Smooth muscle cell (in vitro differentiated cells): ENCODE results near the gene CSTPP1. TPM values are rescaled to one million over a fixed set of nuclear protein-coding genes. Genes with fewer than 3 reads are reported as not detected.

Experiments
- DNase-seq: peaks from one replicate; lab custom pipeline; 2025; ENCODE audit not compliant: unreplicated experiment; lab: John Stamatoyannopoulos, UW
- H2AFZ ChIP-seq: fragments of 200-600 bp; sonication (generic); 2 replicates; pipeline ENCODE4 v1.6.0; 2016; ENCODE audit warnings: antibody characterized with exemption, low read depth, mild to moderate bottlenecking
- H3F3A ChIP-seq: fragments of 200-600 bp; sonication (generic); 2 replicates; pipeline ENCODE4 v1.6.0; 2017; ENCODE audit warnings: antibody characterized with exemption, low read depth
- H3K27ac ChIP-seq: fragments of 200-600 bp; sonication (generic); 2 replicates; pipeline ENCODE4 v1.5.1; 2016; ENCODE audit warnings: low read depth, mild to moderate bottlenecking
- H3K27me3 ChIP-seq: fragments of 200-600 bp; sonication (generic); 2 replicates; pipeline ENCODE4 v1.6.1; 2016; ENCODE audit warnings: low read depth, mild to moderate bottlenecking
- H3K36me3 ChIP-seq: fragments of 200-600 bp; sonication (generic); 2 replicates; pipeline ENCODE4 v1.5.1; 2016; ENCODE audit warnings: low read depth
- H3K4me1 ChIP-seq: fragments of 200-600 bp; sonication (generic); 2 replicates; pipeline ENCODE4 v1.5.1; 2016; ENCODE audit warnings: low read depth
- H3K4me2 ChIP-seq: fragments of 200-600 bp; sonication (generic); 2 replicates; pipeline ENCODE4 v1.6.0; 2016; ENCODE audit warnings: mild to moderate bottlenecking
- H3K4me3 ChIP-seq: fragments of 200-600 bp; sonication (generic); 2 replicates; pipeline ENCODE4 v1.5.1; 2016; ENCODE audit warnings: mild to moderate bottlenecking
- H3K79me2 ChIP-seq: fragments of 200-600 bp; sonication (generic); 2 replicates; pipeline ENCODE4 v1.6.0; 2016; ENCODE audit warnings: low read depth, mild to moderate bottlenecking
- H3K9ac ChIP-seq: fragments of 200-600 bp; sonication (generic); 2 replicates; pipeline ENCODE4 v1.6.0; 2016; ENCODE audit warnings: low read depth
- H3K9me3 ChIP-seq: fragments of 200-600 bp; sonication (generic); replicated peaks from 2 replicates; pipeline ENCODE4 v1.5.1; 2016; ENCODE audit warnings: low read depth
- H4K20me1 ChIP-seq: fragments of 200-600 bp; sonication (generic); 2 replicates; pipeline ENCODE4 v1.6.0; 2016; ENCODE audit warnings: low read depth
- WGBS: methylation state at CpG from one replicate; pipeline ENCODE4 v1.1.7; 2016; ENCODE audit warnings: low lambda C conversion rate; 5-methylcytosine and 5-hydroxymethylcytosine counted together
- polyA plus RNA-seq: library from polyadenylated mRNA; unstranded; fragments of >200 nt; fragmentation: Nextera tagmentation; extraction: Ambion mirVana; gene quantifications from 2 replicates; pipeline ENCODE4 v1.2.1, GENCODE V29; 2016
- total RNA-seq: library from RNA; depleted of rRNA; stranded (reverse); fragments of >200 nt; gene quantifications from 2 replicates; pipeline ENCODE4 v1.2.3, GENCODE V29; 2014
- TF ChIP-seq, protein P1 (sequence below): fragments of 200-600 bp; sonication (generic); IDR thresholded peaks from 2 replicates; pipeline ENCODE4 v1.5.1; 2017; ENCODE audit warnings: borderline replicate concordance, mild to moderate bottlenecking, antibody characterized with exemption; ENCODE audit not compliant: insufficient read depth, poor library complexity, severe bottlenecking

Gene CSTPP1
- total and polyA plus RNA-seq, 2 experiments from 2014 or later = 37.4 to 44.8 TPM

DNA sequence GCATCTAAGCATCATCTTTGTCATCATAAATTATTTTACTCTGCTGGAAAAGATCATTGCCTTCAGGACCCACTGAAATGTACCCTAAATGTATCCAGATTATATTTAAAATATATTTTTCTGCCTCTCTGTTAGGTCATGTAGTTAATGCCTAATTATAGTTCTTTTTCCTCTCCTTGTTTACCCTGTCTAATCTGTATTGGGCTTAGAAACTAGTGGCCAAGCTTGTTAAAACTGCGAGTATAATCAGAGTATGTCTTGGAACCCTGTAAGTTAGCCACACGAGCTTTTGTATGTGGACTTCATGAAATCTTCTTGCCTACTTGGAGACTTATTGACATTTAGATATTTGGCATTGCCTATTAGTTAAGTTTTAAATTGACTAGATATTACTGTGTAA is 184.5 kb downstream of the CSTPP1 start:
- Histone ChIP-seq H3K4me1 (no peaks in the 10 kb centered on the region), H3K4me2 (no peak overlapping the region), H3K79me2 (no peaks in the 10 kb centered on the region), H3K36me3 (no peaks in the 10 kb centered on the region), H2AFZ (no peak overlapping the region), H3K9me3 (no peaks in the 10 kb centered on the region), H3F3A (no peaks in the 10 kb centered on the region), H3K27me3 (no peaks in the 10 kb centered on the region), H3K9ac (no peak overlapping the region), H3K27ac (no peak overlapping the region), H4K20me1 (peaks cover 5% of the 10 kb centered on the region), H3K4me3 (no peak overlapping the region)
- no peak for DNase-seq
- WGBS = 52% methylated on average over 2 of the region's 2 CpGs
- TF ChIP-seq, protein P1, sequence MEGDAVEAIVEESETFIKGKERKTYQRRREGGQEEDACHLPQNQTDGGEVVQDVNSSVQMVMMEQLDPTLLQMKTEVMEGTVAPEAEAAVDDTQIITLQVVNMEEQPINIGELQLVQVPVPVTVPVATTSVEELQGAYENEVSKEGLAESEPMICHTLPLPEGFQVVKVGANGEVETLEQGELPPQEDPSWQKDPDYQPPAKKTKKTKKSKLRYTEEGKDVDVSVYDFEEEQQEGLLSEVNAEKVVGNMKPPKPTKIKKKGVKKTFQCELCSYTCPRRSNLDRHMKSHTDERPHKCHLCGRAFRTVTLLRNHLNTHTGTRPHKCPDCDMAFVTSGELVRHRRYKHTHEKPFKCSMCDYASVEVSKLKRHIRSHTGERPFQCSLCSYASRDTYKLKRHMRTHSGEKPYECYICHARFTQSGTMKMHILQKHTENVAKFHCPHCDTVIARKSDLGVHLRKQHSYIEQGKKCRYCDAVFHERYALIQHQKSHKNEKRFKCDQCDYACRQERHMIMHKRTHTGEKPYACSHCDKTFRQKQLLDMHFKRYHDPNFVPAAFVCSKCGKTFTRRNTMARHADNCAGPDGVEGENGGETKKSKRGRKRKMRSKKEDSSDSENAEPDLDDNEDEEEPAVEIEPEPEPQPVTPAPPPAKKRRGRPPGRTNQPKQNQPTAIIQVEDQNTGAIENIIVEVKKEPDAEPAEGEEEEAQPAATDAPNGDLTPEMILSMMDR = no peak

DNA sequence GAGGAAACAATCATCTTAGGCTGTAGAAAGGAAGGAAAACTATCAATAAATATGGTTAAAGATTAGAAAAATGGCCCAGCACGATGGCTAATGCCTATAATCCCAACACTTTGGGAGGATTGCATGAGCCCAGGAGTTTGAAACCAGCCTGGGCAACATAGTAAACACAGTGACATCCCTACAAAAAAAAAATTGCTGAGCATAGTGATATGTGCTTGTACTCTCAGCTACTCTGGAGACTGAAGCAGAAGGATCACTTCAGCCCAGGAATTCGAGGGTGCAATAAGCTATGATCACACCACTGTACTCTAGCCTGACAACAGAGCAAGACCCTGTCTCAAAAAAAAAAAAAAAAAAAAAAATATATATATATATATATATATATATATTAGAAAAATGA is 185.2 kb downstream of the CSTPP1 start:
- Histone ChIP-seq H3K4me1 (no peaks in the 10 kb centered on the region), H2AFZ (no peak overlapping the region), H3K9me3 (no peaks in the 10 kb centered on the region), H3K9ac (no peak overlapping the region), H3K27ac (no peak overlapping the region), H4K20me1 (peaks cover 5% of the 10 kb centered on the region), H3K4me3 (no peak overlapping the region), H3F3A (no peaks in the 10 kb centered on the region), H3K79me2 (no peaks in the 10 kb centered on the region), H3K36me3 (no peaks in the 10 kb centered on the region), H3K27me3 (no peaks in the 10 kb centered on the region), H3K4me2 (no peak overlapping the region)
- WGBS = 54% methylated on average over 2 of the region's 2 CpGs
- TF ChIP-seq, protein P1 = no peak
- no peak for DNase-seq

DNA sequence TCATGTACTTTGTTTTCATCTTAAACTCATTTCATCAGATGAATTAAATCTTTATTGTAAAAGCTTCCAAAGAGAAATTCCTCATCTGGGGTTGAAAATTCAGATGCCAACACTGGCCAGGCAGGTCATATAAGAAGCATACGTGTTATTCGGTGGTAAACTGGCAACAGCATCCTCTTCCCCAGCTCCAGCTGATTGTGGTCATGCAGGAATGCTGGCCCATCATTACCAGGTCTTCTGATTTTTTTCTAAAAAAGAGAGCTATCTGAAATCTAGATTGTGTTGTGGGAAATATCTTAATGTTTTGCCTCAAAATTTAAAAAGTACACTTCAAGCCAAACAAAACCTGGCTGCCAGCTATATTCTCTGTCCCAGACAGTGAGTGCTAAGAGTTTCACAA is 186.5 kb downstream of the CSTPP1 start:
- Histone ChIP-seq H2AFZ (no peak overlapping the region), H3K27me3 (no peaks in the 10 kb centered on the region), H4K20me1 (peaks cover 5% of the 10 kb centered on the region), H3K9me3 (no peaks in the 10 kb centered on the region), H3K27ac (no peak overlapping the region), H3K9ac (no peak overlapping the region), H3K4me3 (no peak overlapping the region), H3K79me2 (no peaks in the 10 kb centered on the region), H3K4me1 (no peaks in the 10 kb centered on the region), H3K36me3 (no peaks in the 10 kb centered on the region), H3K4me2 (no peak overlapping the region), H3F3A (no peaks in the 10 kb centered on the region)
- DNase-seq = no peak
- TF ChIP-seq, protein P1 = no peak
- WGBS = 81% methylated on average over 2 of the region's 2 CpGs

DNA sequence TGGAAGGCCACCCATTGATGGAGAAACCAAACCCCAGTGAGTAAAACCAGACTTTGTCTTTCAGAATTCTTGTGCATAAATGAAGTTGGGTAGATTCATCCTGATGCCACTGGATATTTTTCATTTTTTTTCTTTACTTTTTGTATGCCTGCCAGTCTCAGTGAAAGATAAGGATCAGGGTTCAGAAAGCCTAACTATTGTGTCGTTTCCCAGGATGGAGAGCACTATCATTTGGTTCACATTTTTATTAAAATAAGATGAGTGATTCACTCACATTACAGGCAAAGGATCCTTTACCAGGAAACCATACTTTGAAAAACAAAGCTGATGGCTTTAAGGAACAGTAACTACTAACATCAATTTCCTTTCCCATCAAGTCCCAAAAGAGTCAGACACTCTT is 188.1 kb downstream of the CSTPP1 start:
- Histone ChIP-seq H3K36me3 (no peaks in the 10 kb centered on the region), H3K4me3 (no peak overlapping the region), H3K4me1 (no peaks in the 10 kb centered on the region), H3K4me2 (no peak overlapping the region), H3F3A (no peaks in the 10 kb centered on the region), H3K9ac (no peak overlapping the region), H4K20me1 (peaks cover 5% of the 10 kb centered on the region), H3K27ac (no peak overlapping the region), H3K27me3 (no peaks in the 10 kb centered on the region), H2AFZ (no peak overlapping the region), H3K79me2 (no peaks in the 10 kb centered on the region), H3K9me3 (no peaks in the 10 kb centered on the region)
- 85% methylated on average over 1 of the region's 1 CpG for WGBS
- no peak for DNase-seq
- TF ChIP-seq, protein P1 = no peak
